Measurements from ENCODE around the gene ITGA1. TPM values are rescaled to one million over a fixed set of nuclear protein-coding genes. Genes with fewer than 3 reads are reported as not detected.

Gene ITGA1
- total and polyA plus RNA-seq, 4 donors, result 24.2 to 187 (median 48.5) TPM

- no peak for TF ChIP-seq REST (IDR thresholded peaks at IDR 0.05)
- no peak for TF ChIP-seq RAD21 (IDR thresholded peaks at IDR 0.05)
- no peak for TF ChIP-seq TAF1 (conservative IDR thresholded peaks at IDR 0.05)
- TF ChIP-seq FOXA1 (IDR thresholded peaks at IDR 0.05), result no peak
- no peak for TF ChIP-seq EGR1 (IDR thresholded peaks at IDR 0.05; ENCODE audit: low read depth in 2 of 2)
Measured at GRCh38 chr5:52999344-52999949, 211.7 kb downstream of the ITGA1 start (continued).

- TF ChIP-seq TAF1 (conservative IDR thresholded peaks at IDR 0.05) (no peak), NR2F2 (IDR thresholded peaks at IDR 0.05) (no peak), FOXA2 (IDR thresholded peaks at IDR 0.05) (no peak), RAD21 (IDR thresholded peaks at IDR 0.05) (no peak), HNF4A (conservative IDR thresholded peaks at IDR 0.05) (no peak), HNF4G (IDR thresholded peaks at IDR 0.05) (no peak), RXRA (IDR thresholded peaks at IDR 0.05) (no peak)
- TF ChIP-seq, protein P1, sequence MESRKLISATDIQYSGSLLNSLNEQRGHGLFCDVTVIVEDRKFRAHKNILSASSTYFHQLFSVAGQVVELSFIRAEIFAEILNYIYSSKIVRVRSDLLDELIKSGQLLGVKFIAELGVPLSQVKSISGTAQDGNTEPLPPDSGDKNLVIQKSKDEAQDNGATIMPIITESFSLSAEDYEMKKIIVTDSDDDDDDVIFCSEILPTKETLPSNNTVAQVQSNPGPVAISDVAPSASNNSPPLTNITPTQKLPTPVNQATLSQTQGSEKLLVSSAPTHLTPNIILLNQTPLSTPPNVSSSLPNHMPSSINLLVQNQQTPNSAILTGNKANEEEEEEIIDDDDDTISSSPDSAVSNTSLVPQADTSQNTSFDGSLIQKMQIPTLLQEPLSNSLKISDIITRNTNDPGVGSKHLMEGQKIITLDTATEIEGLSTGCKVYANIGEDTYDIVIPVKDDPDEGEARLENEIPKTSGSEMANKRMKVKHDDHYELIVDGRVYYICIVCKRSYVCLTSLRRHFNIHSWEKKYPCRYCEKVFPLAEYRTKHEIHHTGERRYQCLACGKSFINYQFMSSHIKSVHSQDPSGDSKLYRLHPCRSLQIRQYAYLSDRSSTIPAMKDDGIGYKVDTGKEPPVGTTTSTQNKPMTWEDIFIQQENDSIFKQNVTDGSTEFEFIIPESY (IDR thresholded peaks at IDR 0.05), result no peak
- TF ChIP-seq, protein P2, sequence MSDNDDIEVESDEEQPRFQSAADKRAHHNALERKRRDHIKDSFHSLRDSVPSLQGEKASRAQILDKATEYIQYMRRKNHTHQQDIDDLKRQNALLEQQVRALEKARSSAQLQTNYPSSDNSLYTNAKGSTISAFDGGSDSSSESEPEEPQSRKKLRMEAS (IDR thresholded peaks at IDR 0.05), result no peak
- TF ChIP-seq, protein P3, sequence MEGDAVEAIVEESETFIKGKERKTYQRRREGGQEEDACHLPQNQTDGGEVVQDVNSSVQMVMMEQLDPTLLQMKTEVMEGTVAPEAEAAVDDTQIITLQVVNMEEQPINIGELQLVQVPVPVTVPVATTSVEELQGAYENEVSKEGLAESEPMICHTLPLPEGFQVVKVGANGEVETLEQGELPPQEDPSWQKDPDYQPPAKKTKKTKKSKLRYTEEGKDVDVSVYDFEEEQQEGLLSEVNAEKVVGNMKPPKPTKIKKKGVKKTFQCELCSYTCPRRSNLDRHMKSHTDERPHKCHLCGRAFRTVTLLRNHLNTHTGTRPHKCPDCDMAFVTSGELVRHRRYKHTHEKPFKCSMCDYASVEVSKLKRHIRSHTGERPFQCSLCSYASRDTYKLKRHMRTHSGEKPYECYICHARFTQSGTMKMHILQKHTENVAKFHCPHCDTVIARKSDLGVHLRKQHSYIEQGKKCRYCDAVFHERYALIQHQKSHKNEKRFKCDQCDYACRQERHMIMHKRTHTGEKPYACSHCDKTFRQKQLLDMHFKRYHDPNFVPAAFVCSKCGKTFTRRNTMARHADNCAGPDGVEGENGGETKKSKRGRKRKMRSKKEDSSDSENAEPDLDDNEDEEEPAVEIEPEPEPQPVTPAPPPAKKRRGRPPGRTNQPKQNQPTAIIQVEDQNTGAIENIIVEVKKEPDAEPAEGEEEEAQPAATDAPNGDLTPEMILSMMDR (IDR thresholded peaks at IDR 0.05; ENCODE audit: low read depth, low read length, missing input control), result no peak
- Histone ChIP-seq H3K27me3 (ENCODE audit: control insufficient read depth in 4 of 4, insufficient read depth in 4 of 4, low read length in 3 of 4) (peaks cover 0 to 5% (median 0%) of the 10 kb centered on the region in 4 donors), H3K27ac (ENCODE audit: low read depth in 1 of 2, low read length in 2 of 2) (no peak overlapping the region)
Measured at GRCh38 chr5:53001541-53001940, 213.8 kb downstream of the ITGA1 start.

DNA sequence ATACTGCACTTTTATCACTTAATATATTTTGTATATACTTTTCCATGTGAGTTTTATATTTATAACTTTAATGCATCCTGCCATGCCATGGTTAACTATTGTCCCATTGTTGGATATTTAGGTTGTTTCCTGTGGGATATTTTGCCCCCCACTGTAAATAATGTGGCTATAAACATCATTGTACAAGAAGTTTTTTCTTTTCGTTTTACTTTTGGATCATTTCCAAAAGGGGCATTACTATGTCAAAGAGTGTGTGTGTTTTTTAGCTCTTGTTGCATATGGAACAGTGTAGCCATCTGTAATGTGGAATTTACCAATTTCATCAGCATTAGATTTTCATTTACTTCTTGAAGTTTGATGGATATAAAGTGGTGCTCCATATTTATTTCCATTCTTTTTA is 214.8 kb downstream of the ITGA1 start:
- Histone ChIP-seq H3K9me3 (ENCODE audit: control insufficient read depth in 4 of 4, low read length in 3 of 4) (no peaks in the 10 kb centered on the region), H3K4me3 (ENCODE audit: low read depth in 1 of 3, low read length in 3 of 3) (no peak overlapping the region), H3K36me3 (ENCODE audit: control insufficient read depth in 4 of 4, insufficient read depth in 3 of 4, low read depth in 1 of 4, low read length in 3 of 4) (no peaks in the 10 kb centered on the region), H3K27ac (ENCODE audit: low read depth in 1 of 2, low read length in 2 of 2) (no peak overlapping the region), H3K9ac (ENCODE audit: low read depth in 1 of 2, low read length in 2 of 2) (no peak overlapping the region), H3K27me3 (ENCODE audit: control insufficient read depth in 4 of 4, insufficient read depth in 4 of 4, low read length in 3 of 4) (peaks cover 0 to 5% (median 0%) of the 10 kb centered on the region in 4 donors), H3K4me1 (ENCODE audit: control insufficient read depth in 4 of 4, insufficient read depth in 4 of 4, low read length in 3 of 4) (no peaks in the 10 kb centered on the region)
- DNase-seq (ENCODE audit: low spot score), result no peak
- WGBS, result 84% methylated on average over 1 of the region's 1 CpG
- TF ChIP-seq EGR1 (IDR thresholded peaks at IDR 0.05; ENCODE audit: low read depth in 2 of 2) (no peak), HNF4G (IDR thresholded peaks at IDR 0.05) (no peak), GABPA (IDR thresholded peaks at IDR 0.05 in 1 of 2, conservative IDR thresholded peaks at IDR 0.05 in 1 of 2) (no peak), FOXA1 (IDR thresholded peaks at IDR 0.05) (no peak), RAD21 (IDR thresholded peaks at IDR 0.05) (no peak), SP1 (IDR thresholded peaks at IDR 0.05) (no peak), TAF1 (conservative IDR thresholded peaks at IDR 0.05) (no peak)
- TF ChIP-seq, protein P2 (IDR thresholded peaks at IDR 0.05), result no peak
- TF ChIP-seq, protein P3 (IDR thresholded peaks at IDR 0.05; ENCODE audit: low read depth, low read length, missing input control), result no peak
- TF ChIP-seq, protein P4, sequence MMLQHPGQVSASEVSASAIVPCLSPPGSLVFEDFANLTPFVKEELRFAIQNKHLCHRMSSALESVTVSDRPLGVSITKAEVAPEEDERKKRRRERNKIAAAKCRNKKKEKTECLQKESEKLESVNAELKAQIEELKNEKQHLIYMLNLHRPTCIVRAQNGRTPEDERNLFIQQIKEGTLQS (IDR thresholded peaks at IDR 0.05), result no peak
- TF ChIP-seq, protein P1 (IDR thresholded peaks at IDR 0.05), result no peak

More at GRCh38 chr5:53001541-53001940, 213.8 kb downstream of the ITGA1 start:
- WGBS, result 82% methylated on average over 4 of the region's 4 CpGs
- DNase-seq (ENCODE audit: low spot score), result no peak
- no peak overlapping the region for H3K4me3 ChIP-seq (ENCODE audit: low read depth in 1 of 3, low read length in 3 of 3)
- no peaks in the 10 kb centered on the region for H3K4me1 ChIP-seq (ENCODE audit: control insufficient read depth in 4 of 4, insufficient read depth in 4 of 4, low read length in 3 of 4)
- H3K9me3 ChIP-seq (ENCODE audit: control insufficient read depth in 4 of 4, low read length in 3 of 4), result no peaks in the 10 kb centered on the region
- no peak overlapping the region for H3K9ac ChIP-seq (ENCODE audit: low read depth in 1 of 2, low read length in 2 of 2)
- H3K36me3 ChIP-seq (ENCODE audit: control insufficient read depth in 4 of 4, insufficient read depth in 3 of 4, low read depth in 1 of 4, low read length in 3 of 4), result no peaks in the 10 kb centered on the region

Measured in liver (tissue), 9 donors.